IPS-NIHi11 (cell line): ENCODE data around the gene ERFE.
A peak's percentile ranks its signal among the peaks of the same experiment; 100 is the strongest.
"Not testable (repeated sequence)": the region's sequence is repeated elsewhere in the genome, so short reads cannot be mapped to it uniquely, and the experiment has no call there.

Experiments used
- DNase-seq: peaks from one replicate; pipeline ENCODE4 v3.0.0; 2012; ENCODE audit warnings: mixed read lengths, low spot score

Gene ERFE

DNA sequence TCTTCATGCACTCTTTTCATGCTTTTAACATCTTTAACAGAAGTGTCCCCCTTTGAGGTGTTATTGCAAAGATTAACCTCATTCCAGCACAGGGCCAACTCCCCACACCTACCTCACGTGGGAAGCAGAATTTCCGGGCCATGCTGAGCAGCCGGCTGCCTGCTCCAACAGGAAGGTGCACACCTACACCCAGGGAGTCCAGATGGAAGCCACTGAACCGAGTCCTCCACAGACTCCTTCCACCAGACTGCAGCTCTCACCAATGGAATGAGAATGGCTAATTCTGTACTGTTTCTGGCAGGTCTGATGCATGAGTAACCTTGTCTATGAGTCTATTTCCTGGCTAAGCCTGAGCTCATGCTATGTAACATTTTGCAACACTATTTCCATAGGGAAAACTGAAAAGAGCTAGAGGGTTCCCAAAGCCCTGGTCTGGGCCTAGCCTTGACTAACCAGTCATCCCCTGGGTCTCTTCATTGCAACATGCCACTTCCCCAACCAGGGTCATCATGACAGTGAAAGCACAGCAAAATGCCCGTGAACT, 11.0 kb downstream of the ERFE start:
- DNase-seq: peak; percentile 43

DNA sequence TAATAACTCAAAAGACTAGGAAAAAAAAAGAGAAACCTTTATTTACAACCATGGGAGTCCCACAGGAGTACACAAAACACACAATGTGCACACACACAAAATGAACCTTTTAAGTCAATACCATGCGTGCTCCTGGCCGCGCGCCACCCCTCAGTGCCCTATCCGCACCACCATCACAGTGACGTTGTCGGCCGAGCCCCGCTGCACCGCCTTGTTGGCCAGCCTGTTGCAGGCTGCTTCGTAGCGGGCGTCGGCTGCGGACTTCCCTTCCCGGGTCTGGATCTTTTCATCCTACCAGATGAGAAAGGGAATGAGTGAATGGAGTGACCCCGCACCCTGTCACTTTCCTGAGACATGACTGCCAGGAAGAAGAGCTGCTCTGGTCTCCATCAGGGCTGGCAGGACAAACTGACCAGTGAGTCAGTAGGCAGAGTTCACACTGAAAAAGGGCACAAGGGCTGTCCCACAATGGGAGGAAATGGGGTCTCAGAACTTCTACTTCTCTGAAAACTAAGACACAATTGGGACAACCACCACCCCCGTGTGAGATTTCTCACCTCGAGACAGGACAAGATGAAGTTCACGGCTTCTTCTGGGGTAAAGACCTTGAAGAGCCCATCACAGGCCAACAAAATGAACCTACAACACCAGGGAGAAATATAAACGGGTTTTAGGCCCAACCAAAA, 11.8 kb downstream of the ERFE start:
- DNase-seq: no peak

DNA sequence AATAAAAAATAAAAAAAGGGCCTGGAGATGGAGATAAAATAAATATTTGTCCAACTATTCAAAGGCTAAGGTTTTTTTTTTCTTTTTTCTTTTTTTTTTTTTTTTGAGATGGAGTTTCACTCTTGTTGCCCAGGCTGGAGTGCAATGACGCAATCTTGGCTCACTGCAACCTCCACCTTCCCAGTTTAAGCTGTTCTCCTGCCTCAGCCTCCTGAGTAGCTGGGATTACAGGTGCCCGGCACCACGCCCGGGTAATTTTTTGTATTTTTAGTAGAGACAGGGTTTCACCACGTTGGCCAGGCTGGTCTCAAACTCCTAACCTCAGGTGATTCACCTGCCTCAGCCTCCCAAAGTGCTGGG, 12.3 kb downstream of the ERFE start:
- not testable (repeated sequence) for DNase-seq

DNA sequence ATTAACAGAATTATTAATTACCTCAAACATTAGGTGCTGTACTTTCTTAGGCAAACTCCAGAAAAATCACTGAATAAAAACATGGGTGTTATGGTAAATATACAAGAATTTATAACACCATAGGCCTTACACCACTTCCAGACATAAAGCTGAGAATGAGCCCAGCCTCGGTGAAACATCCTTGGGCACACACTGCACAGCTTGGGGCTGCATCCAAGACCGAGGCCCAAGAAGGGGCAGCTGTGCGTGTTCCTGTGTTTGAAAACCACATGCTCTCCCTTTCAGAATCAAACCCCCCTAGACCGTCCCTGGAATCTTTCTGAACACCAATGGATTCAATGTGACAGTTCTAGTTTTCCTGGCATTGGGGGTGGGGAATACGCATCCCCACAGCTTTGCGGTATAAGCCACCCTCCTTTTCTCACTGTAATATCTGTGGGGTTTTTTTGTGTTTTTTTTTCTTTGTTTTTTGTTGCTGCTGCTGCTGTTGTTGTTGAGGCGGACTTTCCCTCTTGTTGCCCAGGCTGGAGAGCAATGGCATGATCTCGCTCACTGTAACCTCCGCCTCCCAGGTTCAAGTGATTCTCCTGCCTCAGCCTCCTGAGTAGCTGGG, 12.9 kb downstream of the ERFE start:
- no peak for DNase-seq

DNA sequence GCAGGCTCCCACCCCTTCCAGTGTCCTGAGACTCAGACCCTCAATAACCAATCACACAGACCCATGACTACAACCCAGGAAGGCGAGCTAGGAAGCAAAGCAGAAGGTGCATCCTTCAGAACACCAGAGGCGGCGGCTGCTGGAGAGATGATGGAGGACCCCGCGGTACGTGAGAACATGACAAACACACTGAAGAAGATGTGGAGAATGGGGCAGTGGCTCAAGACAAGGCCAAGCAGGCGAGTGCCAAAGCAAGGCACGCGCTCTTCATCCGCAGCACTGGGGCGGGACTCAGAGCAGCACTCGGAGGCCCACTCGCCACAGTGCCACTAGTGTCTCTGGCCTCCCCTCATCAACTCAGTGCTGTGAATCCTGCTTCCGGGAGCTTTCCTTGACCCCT, 13.7 kb downstream of the ERFE start:
- DNase-seq: no peak

DNA sequence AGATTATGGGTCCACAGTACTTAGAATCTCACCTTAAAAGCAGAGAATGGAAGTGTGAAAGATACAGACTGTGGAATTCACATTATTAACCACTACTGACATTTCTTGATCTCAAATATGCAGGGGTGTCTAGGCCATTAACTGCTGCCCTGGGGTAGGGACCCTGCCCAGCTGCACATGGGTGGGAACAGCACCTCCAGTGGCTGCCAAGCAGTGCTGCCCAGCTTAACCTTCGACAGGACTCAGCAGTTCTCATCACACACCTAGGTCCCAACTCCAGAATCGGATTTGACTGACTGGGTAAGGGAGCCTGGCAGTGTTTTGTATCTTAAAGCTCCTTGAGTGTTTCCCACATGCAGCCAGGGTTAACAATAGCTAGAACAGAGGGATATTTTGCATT, 14.9 kb downstream of the ERFE start:
- DNase-seq: no peak

DNA sequence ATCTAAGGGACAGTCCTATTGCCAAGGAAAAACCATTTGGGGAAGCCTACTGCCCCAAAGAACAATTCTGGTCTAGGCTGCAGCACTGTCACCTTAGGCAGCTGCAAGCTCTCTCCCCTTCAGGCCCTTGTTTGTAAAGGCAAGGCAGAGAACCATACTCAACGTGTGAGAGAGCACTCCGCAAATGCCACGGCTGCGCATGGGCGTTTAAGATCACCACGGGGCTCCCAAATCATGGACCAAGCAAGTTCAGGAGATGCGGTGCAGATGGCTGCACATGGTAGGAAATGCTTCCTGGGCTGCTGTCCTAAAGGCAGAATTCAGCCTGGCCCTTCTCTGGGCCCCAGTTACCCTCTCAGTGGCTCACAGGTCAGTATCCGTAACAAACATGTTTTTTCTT, 15.5 kb downstream of the ERFE start:
- DNase-seq: no peak

DNA sequence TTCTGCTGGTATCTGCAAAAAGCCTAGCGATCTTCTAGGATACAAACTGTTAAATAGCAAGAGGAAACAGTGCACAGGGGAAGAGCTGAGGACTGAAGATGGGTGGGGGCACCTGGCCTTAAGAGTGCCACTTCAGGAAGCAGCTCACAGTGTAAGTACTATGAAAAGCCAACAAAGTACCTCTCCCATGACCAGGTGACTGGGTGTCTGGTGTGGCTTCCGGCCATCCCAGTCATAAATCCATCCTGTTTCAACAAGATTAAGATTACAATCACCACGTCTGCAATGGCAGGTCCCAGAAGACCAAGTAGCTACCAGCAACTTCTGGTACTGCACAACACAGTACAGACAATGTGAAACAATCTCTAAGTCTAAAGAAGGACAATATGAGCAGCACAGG, 15.9 kb downstream of the ERFE start:
- DNase-seq: no peak

DNA sequence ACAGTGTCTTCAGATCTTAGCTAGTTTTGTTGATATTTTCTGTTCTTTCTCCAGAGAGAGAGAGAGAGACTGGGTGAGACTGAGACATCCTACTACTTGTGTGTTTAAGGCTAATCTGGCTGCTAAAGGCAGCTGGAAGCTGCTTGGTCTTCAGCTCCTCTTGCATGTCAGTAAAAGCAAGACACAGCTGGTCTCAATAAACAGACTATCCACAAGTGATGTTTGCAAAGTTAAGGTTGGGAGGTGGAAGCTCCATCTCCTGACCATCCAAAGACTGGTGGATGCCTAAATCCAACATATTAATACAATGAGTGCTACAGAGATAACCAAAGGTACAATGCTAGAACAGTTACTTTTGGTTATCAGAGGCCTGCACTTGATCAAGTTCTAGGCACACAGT, 17.8 kb downstream of the ERFE start:
- DNase-seq: no peak

DNA sequence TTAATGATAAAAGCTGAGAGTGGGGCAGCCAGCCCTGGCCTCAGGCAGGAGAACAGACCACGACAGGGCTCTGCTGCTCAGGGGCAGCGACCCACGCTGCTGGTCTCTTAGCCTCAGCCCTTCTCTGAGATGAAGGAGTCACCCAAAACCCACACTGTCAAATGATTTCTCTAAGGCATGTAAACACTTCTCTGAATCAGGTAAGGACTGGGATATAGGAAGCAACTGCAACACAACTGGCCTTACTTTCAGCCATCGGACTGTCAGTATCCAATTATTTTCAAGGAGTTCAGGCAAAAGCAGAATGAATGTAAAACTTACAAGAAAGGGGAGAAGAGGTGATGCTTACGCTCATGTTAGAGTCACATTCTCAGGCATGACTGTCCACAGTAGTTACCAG, 21.8 kb downstream of the ERFE start:
- no peak for DNase-seq

DNA sequence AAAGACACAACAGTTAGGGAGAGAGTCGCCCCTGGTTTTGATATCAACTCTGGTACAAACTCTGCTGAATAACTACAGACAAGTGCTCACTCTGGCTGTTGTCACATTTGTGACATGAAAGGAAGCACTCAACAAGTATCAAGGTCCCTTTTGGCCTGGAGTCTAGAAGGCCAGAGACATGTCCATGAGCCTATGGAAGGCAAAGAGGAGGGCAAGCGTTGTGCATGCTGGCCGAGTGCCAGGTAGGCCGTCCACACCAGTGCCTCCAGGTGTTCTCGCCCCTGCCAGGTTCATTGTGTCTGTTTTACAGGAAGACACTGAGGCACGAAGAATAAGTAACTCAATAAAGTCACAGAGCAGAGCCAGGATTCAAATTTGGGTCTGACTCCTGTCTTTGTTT, 23.6 kb downstream of the ERFE start:
- DNase-seq: no peak

DNA sequence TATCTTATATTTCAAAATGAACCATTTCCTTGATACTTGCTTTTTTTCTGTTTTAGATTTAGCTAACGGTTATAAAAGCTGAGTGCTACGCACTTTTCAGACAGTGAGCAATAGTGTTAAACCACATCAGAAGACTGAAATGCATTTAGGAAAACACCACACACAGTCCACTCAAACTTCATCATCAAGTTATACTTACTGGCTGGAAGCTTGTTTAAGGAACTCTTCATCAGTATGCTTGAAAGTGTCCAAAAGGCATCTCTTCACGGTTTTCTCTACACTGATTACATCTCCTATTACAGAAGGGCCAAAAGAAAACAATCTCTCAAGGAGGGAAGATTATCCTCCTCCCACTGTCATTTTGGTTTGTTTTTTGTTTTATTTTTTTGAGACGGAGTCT, 25.1 kb downstream of the ERFE start:
- DNase-seq: no peak

DNA sequence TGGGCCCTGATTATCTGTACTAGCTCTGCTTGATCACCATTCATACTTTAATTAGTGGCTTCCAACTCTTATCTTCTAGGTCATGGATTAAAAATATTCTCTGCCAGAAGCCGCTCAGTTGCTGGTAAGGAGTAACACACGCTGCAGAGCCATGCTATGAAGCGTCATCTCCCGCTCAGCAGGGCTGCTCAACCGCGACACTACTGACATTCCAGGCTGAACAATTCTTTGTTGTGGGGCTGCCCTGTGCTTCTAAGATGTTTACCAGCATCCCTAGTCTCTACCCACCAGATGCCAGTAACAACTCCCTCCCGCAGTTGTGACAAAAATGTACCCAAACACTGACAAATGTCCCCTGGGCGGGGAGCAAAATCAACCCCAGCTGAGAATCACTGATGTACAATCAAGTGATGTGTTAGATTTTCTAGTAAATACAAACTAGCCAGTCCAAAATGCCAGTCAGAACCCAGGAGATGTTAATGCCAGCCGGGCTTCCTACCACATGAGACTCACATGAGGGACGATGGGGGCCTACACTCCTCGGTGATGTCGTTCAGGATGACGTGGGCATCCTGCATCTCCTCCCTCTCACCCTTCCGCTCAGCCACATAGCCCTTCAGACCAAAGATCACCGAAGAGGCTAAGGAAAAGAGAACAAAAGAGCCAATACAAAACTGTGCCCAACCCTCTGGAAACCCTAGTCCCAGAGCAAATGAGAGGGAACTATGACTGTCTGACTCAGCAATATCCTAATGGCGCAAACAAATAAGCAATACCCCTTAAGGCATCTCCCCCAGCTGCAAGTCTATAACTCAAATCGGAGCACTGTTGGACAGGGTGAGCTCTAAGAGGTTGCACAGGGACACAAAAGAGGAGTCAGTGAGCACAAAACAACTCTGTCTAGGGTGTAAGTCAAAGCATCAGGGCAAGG, 29.1 kb downstream of the ERFE start:
- no peak for DNase-seq

DNA sequence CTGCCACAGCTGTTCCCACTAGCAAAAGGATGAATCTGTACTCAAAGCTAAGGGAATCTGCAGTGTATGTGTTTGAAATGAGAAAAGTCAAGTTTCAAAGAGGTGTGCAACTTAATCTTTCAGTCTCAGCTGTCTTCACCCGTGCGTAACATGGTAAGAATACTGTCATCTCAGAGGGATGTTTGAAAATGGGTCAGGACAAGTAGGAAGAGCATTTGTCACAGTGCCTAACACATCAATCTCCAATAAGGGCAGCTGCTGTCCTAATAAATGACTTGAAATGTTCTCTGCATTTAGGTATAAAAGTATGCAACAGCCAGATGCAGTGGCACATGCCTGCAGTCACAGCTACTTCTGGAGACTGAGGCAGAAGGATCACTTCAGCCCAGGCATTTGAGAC, 31.7 kb downstream of the ERFE start:
- DNase-seq: no peak

DNA sequence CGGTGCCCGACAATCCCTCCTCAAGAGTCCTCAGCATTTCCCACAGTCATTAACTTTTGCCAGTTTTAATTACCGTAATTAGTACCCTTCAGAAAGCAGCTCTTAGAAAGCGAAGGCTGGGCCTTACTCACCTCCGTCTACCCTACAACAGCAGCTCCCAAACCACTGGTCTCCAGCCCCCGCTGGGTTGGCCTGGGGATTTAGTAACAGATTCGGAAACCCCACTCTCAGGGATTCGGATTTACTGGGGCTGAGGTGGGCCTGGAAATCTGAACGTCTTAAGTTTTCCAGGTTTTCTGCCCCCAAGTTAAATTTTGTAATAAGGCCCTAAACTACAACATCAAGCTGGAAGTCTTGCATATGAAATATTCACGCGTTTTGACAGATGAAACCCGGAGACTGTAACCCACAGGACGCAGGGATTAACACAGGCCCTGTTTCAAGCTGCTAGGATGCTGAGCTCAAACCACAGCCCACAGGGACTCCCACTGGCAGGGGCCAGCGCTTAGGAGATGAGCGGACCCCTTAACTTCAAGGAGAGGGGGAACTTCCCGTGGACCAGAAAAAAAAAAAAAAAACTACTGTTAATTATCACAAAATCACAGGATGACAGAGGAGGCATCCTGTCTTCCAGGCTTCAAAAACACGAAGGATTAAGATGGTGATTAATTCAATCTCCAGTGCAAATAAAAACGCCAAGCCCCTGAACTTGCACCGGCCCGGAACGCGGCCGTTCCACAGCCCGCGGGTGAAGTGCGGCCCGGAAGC, 43.7 kb downstream of the ERFE start:
- peak; percentile 45 for DNase-seq

DNA sequence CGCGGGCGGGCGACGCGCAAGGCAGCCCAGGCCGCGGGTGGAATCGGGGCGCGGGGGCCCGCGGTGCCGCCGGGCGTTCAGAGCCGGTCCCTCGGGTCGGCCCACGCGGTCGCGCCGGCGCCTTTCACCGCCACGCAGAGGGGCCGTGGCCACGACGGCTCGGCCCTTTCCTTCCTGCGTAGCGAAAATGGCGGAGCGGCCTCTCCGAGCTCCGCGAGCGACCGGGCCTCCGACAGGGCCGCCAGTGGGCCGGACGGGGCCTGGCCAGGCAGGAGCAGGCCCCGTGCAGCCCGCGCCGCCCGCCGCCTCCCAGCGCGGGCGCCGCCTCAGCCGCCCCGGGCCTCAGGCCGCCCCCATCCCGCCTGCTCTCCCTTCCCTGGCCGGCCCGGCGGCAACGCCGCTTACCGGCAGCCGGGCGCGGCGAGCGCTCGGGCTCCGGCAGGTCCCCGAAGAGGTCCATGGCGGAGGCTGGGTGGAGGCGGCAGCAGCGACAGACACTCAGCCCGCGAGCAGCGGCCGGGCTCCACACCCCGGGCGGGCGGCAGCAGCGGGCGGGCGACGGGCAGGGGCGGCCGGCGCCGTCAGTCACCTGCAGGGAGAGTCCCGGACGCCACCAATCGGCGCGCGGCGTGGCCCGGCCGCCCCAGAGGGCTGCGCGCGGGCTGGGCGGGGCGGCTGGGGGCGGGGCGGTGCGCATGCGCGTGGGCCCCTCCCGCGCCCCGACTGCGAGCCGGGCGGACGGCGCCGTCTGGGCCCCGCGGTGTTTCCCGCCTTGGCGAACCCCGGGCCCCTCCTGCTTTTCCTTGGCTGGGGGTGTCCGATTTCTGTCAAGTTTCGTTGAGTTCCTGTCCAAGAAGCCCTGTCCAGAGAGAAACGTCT, 44.6 kb downstream of the ERFE start, which contains the start of gene ILKAP:
ILKAP (minus strand) TSS at position 602 of the 879 bp plus-strand sequence; CDS start at position 460, 142 bp downstream.
- peak; percentile 100 for DNase-seq

DNA sequence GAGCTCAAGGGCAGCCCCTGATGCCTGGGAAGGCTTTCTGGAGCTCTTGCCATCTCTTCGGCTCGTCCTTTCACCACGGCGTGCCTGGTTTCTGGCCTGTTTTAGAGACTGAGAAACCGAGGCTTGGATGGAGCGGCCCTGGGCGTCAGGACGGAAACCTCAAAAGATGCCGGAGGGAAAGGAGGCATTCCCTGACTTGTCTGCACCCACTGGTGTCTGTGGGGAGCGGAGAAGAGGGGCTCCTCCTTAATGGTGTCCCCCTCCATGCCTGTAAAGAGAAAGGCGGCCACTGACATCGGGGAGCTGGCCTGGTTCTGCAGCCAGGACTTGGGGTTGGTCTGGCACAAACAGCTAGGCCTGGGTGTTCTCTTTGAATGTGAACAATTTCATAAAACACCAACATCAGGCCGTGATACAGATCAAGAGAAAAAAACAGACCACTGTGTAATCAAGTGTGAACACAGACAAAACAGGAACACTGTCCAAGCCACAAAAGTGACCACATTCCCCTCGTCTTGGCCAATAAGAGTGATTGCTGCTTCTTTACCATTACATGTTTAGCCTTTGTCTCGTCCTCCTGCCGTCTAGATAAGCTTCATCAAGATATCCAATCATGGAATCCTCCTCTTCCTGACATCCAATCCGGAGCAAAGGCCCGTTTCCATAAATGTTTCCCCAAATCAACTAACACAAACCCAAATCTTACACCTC, 45.4 kb downstream of the ERFE start:
- no peak for DNase-seq

DNA sequence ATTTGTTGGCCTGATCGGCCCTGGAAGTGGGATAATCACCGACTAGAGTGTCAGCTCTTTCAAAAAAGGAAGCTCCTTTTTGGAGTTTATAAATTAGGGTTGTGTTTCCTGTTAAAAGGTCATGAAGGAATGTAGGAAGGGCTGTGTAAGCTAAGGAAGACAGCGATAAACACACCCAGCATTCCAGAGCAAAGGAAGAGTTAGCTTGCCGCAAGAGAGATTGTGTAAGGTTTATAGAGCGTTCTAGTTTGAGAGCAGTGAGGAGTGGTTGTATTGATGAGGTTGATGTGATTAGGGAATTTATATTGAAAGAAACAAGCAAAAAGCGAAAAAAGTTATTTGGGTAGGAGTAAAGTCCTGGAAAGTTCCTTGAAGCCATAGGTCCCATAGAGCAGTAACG, 48.2 kb downstream of the ERFE start:
- no peak for DNase-seq

DNA sequence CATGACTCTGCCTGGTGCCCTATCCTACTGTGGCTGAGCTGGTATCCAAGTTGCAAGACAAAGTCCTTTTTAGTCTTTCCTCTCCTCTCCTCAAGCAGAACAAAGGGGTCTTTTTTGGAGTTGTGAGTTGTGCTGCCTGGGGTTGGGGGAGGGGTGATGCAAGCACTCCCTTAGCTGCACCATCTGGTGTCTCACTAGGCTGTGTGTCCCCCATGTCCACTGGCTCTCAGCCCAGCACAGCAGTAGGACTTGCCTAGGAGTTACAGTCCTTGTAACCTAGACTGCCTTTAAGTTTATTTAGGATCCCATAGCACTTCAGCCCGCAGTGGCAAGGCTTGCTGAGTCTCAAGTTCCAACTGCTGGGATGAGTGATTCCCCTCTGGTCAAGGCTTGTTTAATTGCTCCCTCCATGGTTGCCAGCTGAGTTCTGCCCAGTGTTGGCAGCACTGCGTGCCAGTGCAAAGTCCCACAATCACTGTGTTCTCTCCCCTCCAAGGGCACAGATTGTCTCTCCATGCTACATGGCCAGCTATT, 57.9 kb downstream of the ERFE start:
- DNase-seq: no peak
